Astrocyte of the spinal cord (primary cell): ENCODE results near the gene LRP2.
A peak's percentile ranks its signal among the peaks of the same experiment; 100 is the strongest.

Source experiments
- DNase-seq: peaks from one replicate; pipeline ENCODE4 v3.0.0; 2011; ENCODE audit warnings: low read depth, low spot score
- H3K4me3 ChIP-seq: 2 replicates; pipeline ENCODE4 v1.5.1; 2011; ENCODE audit warnings: low read depth, mild to moderate bottlenecking, low read length, moderate library complexity
- in situ Hi-C: cut with HindIII; loops from 2 replicates; pipeline ENCODE4 v1.10.0; 2017; ENCODE audit warnings: low sequenced_read_pairs
- TF ChIP-seq, protein P1 (sequence below): IDR thresholded peaks from 2 replicates; pipeline ENCODE4 v1.5.1; 2012; ENCODE audit warnings: low read depth, mild to moderate bottlenecking, low read length, inconsistent platforms

LRP2 gene

DNA sequence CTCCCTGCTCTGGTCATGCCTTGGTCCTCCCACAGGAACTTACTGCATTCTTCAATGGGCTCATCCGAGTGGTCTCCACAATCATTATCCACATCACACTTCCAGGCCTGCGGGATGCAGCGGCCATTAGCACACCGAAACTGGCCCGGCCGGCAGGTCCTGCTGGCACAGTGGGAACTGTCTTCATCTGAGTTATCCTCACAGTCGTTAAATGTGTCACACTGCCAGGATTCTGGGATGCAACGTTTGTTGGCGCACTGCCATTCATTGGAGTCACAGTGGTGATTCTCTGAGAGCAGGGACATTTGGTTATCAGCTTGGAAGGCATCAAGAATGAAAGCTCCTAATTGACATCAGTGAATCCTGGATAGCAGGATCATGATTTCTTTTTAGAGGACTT lies 188.5 kb downstream of the LRP2 start:
- in situ Hi-C loops = no loop called here
- TF ChIP-seq, protein P1, sequence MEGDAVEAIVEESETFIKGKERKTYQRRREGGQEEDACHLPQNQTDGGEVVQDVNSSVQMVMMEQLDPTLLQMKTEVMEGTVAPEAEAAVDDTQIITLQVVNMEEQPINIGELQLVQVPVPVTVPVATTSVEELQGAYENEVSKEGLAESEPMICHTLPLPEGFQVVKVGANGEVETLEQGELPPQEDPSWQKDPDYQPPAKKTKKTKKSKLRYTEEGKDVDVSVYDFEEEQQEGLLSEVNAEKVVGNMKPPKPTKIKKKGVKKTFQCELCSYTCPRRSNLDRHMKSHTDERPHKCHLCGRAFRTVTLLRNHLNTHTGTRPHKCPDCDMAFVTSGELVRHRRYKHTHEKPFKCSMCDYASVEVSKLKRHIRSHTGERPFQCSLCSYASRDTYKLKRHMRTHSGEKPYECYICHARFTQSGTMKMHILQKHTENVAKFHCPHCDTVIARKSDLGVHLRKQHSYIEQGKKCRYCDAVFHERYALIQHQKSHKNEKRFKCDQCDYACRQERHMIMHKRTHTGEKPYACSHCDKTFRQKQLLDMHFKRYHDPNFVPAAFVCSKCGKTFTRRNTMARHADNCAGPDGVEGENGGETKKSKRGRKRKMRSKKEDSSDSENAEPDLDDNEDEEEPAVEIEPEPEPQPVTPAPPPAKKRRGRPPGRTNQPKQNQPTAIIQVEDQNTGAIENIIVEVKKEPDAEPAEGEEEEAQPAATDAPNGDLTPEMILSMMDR = no peak
- DNase-seq = no peak
- no peak overlapping the region for H3K4me3 ChIP-seq

DNA sequence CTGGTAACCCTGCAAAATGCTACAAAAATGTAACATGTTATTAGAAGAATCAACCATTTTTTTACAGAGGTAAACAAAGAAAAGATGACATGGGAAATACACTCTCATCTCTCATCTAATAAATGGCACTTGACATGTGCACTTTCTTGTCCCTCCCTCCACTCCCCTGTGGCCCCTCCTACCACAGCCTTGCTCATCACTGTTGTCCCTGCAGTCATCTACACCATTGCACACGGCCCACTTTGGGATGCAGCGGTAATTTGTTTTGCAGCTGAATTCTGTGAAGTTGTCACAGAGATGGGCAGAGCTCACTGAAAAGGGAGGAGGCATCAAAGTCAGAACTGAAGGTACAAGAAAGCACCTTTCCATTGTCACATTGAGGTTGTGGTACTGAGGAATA lies 189.4 kb downstream of the LRP2 start:
- in situ Hi-C loops = no loop called here
- H3K4me3 ChIP-seq = no peak overlapping the region
- DNase-seq = no peak
- TF ChIP-seq, protein P1 = no peak

DNA sequence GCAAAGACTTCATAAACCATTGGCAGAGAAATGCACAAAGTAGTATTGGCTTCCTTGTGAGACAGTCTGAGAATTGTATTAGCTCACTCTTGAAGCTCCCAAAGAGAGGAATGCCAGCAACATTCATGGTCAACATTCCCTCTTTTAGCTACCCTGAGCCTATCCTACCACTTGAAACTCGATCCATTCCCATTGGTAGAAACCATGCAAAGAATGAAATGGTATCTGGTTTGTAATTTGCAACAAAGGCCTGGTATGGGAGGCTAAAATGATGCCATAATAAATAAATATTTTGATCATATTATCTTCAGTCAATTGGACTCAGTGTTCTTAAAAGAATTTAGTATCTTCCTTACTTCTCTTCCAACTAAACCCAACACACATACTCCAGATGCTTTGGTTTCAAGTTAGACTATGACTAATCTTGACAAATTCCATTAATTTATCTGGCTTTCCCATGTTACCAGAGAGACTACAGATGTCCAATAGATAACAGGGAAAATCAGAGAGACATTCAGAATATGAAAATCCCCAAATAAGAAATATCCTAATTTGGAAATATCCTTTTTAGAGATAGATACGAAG lies 190.1 kb downstream of the LRP2 start:
- TF ChIP-seq, protein P1 = no peak
- in situ Hi-C loops = no loop called here
- no peak overlapping the region for H3K4me3 ChIP-seq
- peak; percentile 2 for DNase-seq

DNA sequence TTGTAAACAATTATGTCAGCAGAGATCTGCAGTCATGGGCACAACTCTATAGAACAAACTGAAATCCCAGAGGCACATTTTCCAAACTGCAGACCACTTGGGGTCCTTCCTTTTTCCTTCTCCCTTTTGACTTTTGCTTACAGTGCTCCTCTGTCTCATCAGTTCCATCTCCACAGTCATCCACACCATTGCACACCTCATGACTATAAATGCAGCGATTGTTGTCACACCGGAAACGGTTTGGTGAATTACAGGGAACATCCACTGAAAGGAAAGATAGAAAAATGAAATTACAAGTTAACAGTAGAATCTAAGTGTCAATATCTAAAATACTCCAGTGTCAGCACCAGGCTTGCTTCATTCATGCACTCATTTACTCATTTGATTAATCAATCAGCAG lies 196.5 kb downstream of the LRP2 start:
- no peak for DNase-seq
- TF ChIP-seq, protein P1 = no peak
- H3K4me3 ChIP-seq = no peak overlapping the region
- in situ Hi-C loops = no loop called here

DNA sequence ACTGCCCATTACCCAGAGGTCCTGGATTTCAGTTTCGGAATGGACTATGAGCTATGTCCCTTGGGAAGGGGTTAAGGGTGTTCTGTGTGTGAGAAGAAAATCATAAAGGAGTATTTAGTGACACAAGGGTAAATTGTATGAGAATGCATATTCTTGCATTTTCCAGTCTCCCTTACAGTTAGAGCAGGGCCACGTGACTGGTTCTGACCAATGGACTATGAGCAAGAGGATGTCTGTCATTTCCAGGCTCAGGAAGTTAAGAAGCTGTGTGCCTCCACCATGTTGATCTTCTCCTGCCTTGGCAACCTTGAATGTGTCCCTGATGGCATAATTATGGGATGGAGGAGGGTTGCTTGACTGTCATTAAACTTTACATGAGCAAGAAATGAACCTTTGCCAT lies 198.0 kb downstream of the LRP2 start:
- in situ Hi-C loops = no loop called here
- TF ChIP-seq, protein P1 = no peak
- H3K4me3 ChIP-seq = no peak overlapping the region
- DNase-seq = no peak

DNA sequence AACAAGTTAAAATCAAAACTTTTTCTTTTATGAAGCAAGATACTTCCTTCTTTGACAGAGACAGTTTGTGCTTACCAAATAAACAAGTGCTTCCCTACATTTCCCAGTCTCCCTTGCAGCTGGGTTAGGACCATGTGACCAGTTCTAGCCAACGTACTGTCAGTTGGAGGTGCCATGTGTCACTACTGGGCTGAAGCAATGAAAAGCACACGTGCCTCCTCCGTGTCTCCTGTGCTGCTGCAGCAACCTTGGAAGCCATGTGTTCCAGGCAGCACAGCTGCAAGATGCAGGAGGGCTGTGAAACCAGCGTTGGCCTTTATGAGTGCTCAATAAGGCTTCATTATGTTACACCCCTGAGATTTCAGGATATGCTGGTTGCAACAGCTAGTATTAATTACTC lies 199.7 kb downstream of the LRP2 start:
- in situ Hi-C loops = no loop called here
- TF ChIP-seq, protein P1 = no peak
- H3K4me3 ChIP-seq = no peak overlapping the region
- DNase-seq = no peak
